ENCODE results near the gene FBXO21. TPM values are rescaled to one million over a fixed set of nuclear protein-coding genes. Genes with fewer than 3 reads are reported as not detected.

FBXO21 gene
- total and polyA plus RNA-seq, 2 of the 13 experiments (the other 11 are each of a cell fraction or from before 2014, with no cell fraction given) = 15.6 to 32.5 TPM

DNA sequence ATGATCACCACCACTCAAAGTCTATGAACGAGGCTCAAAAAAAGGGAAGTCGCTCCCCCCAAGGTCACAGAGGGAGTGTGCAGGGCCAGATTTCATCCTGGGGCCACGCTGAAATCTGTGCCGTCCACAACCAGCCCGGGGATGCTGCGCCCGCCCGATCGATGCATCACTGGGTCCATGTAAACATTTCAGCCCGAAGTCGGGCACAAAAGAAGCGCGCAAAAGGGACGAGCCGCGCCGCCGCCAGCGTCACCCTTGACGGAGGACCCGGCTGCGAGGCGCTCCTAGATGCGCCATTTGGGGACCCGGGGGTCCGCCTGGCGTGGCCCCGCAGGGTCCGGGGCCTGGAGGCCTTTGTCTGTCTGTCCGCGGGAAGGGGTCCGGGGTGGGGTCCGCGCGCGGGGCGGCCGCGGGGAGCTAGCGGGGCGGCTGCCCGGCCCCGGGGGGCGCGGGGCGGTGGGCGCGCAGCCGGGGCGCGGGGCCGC lies 503 bp downstream of the FBXO21 start (continued):
- TF ChIP-seq ZNF256 (CRISPR knock-in tag; conservative IDR thresholded peaks at IDR 0.05) = 0 out of 2 replicates have a peak, but pooled peaks have one; percentile 36
- TF ChIP-seq, protein P1, sequence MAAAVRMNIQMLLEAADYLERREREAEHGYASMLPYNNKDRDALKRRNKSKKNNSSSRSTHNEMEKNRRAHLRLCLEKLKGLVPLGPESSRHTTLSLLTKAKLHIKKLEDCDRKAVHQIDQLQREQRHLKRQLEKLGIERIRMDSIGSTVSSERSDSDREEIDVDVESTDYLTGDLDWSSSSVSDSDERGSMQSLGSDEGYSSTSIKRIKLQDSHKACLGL (CRISPR knock-in tag; IDR thresholded peaks at IDR 0.05) = no peak
- TF ChIP-seq, protein P2, sequence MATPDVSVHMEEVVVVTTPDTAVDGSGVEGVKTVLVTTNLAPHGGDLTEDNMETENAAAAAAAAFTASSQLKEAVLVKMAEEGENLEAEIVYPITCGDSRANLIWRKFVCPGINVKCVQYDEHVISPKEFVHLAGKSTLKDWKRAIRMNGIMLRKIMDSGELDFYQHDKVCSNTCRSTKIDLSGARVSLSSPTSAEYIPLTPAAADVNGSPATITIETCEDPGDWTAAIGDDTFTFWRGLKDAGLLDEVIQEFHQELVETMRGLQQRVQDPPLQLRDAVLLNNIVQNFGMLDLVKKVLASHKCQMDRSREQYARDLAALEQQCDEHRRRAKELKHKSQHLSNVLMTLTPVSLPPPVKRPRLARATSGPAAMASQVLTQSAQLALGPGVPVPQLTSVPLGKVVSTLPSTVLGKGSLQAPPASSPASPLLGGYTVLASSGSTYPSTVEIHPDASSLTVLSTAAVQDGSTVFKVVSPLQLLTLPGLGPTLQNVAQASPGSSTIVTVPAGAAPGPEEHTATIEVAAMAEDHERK (CRISPR knock-in tag; IDR thresholded peaks at IDR 0.05; ENCODE audit: low read depth) = no peak
- TF ChIP-seq PHF21A (CRISPR knock-in tag; IDR thresholded peaks at IDR 0.05) = peak; percentile 97
- peak; percentile 48; the same call in 1 of the 2 replicates for TF ChIP-seq SIN3A (IDR thresholded peaks at IDR 0.05; ENCODE audit: borderline replicate concordance, low read depth, low read length)
- no peak for TF ChIP-seq ZFP36 (IDR thresholded peaks at IDR 0.05; ENCODE audit: borderline replicate concordance, low read depth, low read length, partially characterized antibody)
- TF ChIP-seq ZNF431 (CRISPR knock-in tag; IDR thresholded peaks at IDR 0.05; ENCODE audit: borderline replicate concordance, low read depth) = no peak
- no peak for TF ChIP-seq HOXA9 (CRISPR knock-in tag; IDR thresholded peaks at IDR 0.05; ENCODE audit: borderline replicate concordance)
- no peak for TF ChIP-seq KLF11 (CRISPR knock-in tag; IDR thresholded peaks at IDR 0.05)
- TF ChIP-seq, protein P3, sequence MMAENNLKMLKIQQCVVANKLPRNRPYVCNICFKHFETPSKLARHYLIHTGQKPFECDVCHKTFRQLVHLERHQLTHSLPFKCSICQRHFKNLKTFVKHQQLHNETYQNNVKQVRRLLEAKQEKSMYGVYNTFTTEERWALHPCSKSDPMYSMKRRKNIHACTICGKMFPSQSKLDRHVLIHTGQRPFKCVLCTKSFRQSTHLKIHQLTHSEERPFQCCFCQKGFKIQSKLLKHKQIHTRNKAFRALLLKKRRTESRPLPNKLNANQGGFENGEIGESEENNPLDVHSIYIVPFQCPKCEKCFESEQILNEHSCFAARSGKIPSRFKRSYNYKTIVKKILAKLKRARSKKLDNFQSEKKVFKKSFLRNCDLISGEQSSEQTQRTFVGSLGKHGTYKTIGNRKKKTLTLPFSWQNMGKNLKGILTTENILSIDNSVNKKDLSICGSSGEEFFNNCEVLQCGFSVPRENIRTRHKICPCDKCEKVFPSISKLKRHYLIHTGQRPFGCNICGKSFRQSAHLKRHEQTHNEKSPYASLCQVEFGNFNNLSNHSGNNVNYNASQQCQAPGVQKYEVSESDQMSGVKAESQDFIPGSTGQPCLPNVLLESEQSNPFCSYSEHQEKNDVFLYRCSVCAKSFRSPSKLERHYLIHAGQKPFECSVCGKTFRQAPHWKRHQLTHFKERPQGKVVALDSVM (CRISPR knock-in tag; IDR thresholded peaks at IDR 0.05) = 0 out of 2 replicates have a peak, but pooled peaks have one; percentile 28
- no peak for TF ChIP-seq SMYD3 (CRISPR knock-in tag; IDR thresholded peaks at IDR 0.05)
- TF ChIP-seq, protein P4, sequence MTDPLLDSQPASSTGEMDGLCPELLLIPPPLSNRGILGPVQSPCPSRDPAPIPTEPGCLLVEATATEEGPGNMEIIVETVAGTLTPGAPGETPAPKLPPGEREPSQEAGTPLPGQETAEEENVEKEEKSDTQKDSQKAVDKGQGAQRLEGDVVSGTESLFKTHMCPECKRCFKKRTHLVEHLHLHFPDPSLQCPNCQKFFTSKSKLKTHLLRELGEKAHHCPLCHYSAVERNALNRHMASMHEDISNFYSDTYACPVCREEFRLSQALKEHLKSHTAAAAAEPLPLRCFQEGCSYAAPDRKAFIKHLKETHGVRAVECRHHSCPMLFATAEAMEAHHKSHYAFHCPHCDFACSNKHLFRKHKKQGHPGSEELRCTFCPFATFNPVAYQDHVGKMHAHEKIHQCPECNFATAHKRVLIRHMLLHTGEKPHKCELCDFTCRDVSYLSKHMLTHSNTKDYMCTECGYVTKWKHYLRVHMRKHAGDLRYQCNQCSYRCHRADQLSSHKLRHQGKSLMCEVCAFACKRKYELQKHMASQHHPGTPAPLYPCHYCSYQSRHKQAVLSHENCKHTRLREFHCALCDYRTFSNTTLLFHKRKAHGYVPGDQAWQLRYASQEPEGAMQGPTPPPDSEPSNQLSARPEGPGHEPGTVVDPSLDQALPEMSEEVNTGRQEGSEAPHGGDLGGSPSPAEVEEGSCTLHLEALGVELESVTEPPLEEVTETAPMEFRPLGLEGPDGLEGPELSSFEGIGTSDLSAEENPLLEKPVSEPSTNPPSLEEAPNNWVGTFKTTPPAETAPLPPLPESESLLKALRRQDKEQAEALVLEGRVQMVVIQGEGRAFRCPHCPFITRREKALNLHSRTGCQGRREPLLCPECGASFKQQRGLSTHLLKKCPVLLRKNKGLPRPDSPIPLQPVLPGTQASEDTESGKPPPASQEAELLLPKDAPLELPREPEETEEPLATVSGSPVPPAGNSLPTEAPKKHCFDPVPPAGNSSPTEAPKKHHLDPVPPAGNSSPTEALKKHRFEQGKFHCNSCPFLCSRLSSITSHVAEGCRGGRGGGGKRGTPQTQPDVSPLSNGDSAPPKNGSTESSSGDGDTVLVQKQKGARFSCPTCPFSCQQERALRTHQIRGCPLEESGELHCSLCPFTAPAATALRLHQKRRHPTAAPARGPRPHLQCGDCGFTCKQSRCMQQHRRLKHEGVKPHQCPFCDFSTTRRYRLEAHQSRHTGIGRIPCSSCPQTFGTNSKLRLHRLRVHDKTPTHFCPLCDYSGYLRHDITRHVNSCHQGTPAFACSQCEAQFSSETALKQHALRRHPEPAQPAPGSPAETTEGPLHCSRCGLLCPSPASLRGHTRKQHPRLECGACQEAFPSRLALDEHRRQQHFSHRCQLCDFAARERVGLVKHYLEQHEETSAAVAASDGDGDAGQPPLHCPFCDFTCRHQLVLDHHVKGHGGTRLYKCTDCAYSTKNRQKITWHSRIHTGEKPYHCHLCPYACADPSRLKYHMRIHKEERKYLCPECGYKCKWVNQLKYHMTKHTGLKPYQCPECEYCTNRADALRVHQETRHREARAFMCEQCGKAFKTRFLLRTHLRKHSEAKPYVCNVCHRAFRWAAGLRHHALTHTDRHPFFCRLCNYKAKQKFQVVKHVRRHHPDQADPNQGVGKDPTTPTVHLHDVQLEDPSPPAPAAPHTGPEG (CRISPR knock-in tag; IDR thresholded peaks at IDR 0.05) = peak; percentile 98
- TF ChIP-seq SSRP1 (CRISPR knock-in tag; IDR thresholded peaks at IDR 0.05) = no peak
- peak; percentile 99 for TF ChIP-seq GFI1 (CRISPR knock-in tag; IDR thresholded peaks at IDR 0.05; ENCODE audit: borderline replicate concordance)
- TF ChIP-seq HDAC1 (CRISPR knock-in tag; IDR thresholded peaks at IDR 0.05) = peak; percentile 61
- TF ChIP-seq ZNF773 (CRISPR knock-in tag; IDR thresholded peaks at IDR 0.05; ENCODE audit: borderline replicate concordance) = no peak
- TF ChIP-seq, protein P5, sequence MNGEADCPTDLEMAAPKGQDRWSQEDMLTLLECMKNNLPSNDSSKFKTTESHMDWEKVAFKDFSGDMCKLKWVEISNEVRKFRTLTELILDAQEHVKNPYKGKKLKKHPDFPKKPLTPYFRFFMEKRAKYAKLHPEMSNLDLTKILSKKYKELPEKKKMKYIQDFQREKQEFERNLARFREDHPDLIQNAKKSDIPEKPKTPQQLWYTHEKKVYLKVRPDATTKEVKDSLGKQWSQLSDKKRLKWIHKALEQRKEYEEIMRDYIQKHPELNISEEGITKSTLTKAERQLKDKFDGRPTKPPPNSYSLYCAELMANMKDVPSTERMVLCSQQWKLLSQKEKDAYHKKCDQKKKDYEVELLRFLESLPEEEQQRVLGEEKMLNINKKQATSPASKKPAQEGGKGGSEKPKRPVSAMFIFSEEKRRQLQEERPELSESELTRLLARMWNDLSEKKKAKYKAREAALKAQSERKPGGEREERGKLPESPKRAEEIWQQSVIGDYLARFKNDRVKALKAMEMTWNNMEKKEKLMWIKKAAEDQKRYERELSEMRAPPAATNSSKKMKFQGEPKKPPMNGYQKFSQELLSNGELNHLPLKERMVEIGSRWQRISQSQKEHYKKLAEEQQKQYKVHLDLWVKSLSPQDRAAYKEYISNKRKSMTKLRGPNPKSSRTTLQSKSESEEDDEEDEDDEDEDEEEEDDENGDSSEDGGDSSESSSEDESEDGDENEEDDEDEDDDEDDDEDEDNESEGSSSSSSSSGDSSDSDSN (CRISPR knock-in tag; IDR thresholded peaks at IDR 0.05) = no peak

All from HepG2 (cell line).